HepG2 (cell line): ENCODE results near the gene ALDH16A1. TPM values are rescaled to one million over a fixed set of nuclear protein-coding genes. Genes with fewer than 3 reads are reported as not detected.
A peak's percentile ranks its signal among the peaks of the same experiment; 100 is the strongest.

ENCODE experiments used
- ATAC-seq: fragments of 200-7000 bp; cut with Tn5 transposase; 3 replicates; pipeline ENCODE4 v1.9.1; 2020; ENCODE audit warnings: mild to moderate bottlenecking, moderate library complexity
- BruUV-seq: library from RNA; stranded (reverse); fragments of 400-500 nt; replicated peaks from 2 replicates; lab custom pipeline; 2021; lab: Mats Ljungman, UMichigan
- CTCF ChIA-PET: fragments of 300-600 bp; formaldehyde crosslinking; extraction: SDS; loops from one replicate; lab custom pipeline; 2021; ENCODE audit warnings: low total read pairs, inconsistent platforms, low intra/inter-chr PET ratio; lab: Yijun Ruan, JAX
- POLR2A ChIA-PET: fragments of 350-600 bp; sonication (Branson Sonifier 250); formaldehyde crosslinking; loops from one replicate; lab custom pipeline; 2020; ENCODE audit warnings: antibody characterized with exemption, inconsistent platforms; lab: Yijun Ruan, JAX
- DNase-seq: peaks from one replicate; pipeline ENCODE4 v3.0.0-alpha.2; 2015; ENCODE audit warnings: low spot score
- FAIRE-seq: peaks from 3 replicates; lab custom pipeline; 2011; peaks lifted over from hg19 to GRCh38; lab: Jason Lieb, UNC
- H2AFZ ChIP-seq: one replicate; pipeline ENCODE4 v1.6.1; 2011; ENCODE audit warnings: low read length, inconsistent platforms
- H3K27ac ChIP-seq: fragments of 300-600 bp; 3 replicates; pipeline ENCODE4 v1.8.0; 2011; ENCODE audit warnings: mixed run types, mild to moderate bottlenecking, mixed read lengths, low read length, inconsistent platforms; ENCODE audit not compliant: insufficient read depth; ENCODE audit errors: extremely low read length
- H3K27me3 ChIP-seq, 2 experiments: fragments of 200-600 bp in 1 of 2; 2 replicates in 1 of 2; 3 replicates in 1 of 2; pipeline versions ENCODE4 v1.6.0 to v1.8.0; 2011; ENCODE audit warnings: low read length in 2 of 2, mild to moderate bottlenecking in 2 of 2, moderate library complexity in 2 of 2, inconsistent platforms in 1 of 2; ENCODE audit not compliant: insufficient read depth in 2 of 2, control insufficient read depth in 1 of 2
- H3K36me3 ChIP-seq, 2 experiments: fragments of 200-600 bp in 1 of 2; replicated peaks in 1 of 2; 2 replicates in 1 of 2; 3 replicates in 1 of 2; pipeline versions ENCODE4 v1.5.1 to v1.8.0; 2011; ENCODE audit warnings: low read length in 2 of 2, inconsistent platforms in 1 of 2; ENCODE audit not compliant: insufficient read depth in 2 of 2, control insufficient read depth in 1 of 2
- H3K4me1 ChIP-seq: 2 replicates; pipeline ENCODE4 v1.5.1; 2012; ENCODE audit warnings: low read length, inconsistent platforms; ENCODE audit not compliant: insufficient read depth
- H3K4me2 ChIP-seq: 2 replicates; pipeline ENCODE4 v1.6.0; 2011; ENCODE audit warnings: low read depth, low read length, inconsistent platforms
- H3K4me3 ChIP-seq, 3 experiments: fragments of 200-600 bp in 1 of 3; sonication (generic), shearing (Covaris generic) in 1 of 3; replicated peaks in 1 of 3; 2 replicates each; pipeline ENCODE4 v1.5.1; 2011 to 2016; ENCODE audit warnings: low read length in 3 of 3, inconsistent platforms in 2 of 3, low read depth in 2 of 3, mild to moderate bottlenecking in 2 of 3, control low read depth in 1 of 3, mixed read lengths in 1 of 3; ENCODE audit not compliant: insufficient read depth in 1 of 3
- H3K79me2 ChIP-seq: one replicate; pipeline ENCODE4 v1.6.1; 2011; ENCODE audit warnings: low read length, inconsistent platforms; ENCODE audit not compliant: insufficient read depth
- H3K9ac ChIP-seq: 2 replicates; pipeline ENCODE4 v1.6.0; 2011; ENCODE audit warnings: mild to moderate bottlenecking, low read depth, low read length, inconsistent platforms; ENCODE audit not compliant: insufficient read depth
- H3K9me3 ChIP-seq: 2 replicates; pipeline ENCODE4 v1.5.1; 2012; ENCODE audit warnings: mild to moderate bottlenecking, low read length
- H4K20me1 ChIP-seq: 2 replicates; pipeline ENCODE4 v1.6.0; 2011; ENCODE audit warnings: inconsistent platforms, mild to moderate bottlenecking, low read length, moderate library complexity; ENCODE audit not compliant: insufficient read depth
- ATF7 ChIP-seq, 2 experiments: fragments of 450-650 bp in 1 of 2; sonication (generic) in 1 of 2; formaldehyde crosslinking in 1 of 2; IDR thresholded peaks; 2 replicates each; pipeline versions ENCODE4 v1.4.0 to v1.6.1; 2016 to 2020; ENCODE audit warnings: antibody characterized with exemption in 1 of 2, mild to moderate bottlenecking in 1 of 2, missing genetic modification reagents in 1 of 2
- FOXO1 ChIP-seq: sonication (generic); formaldehyde crosslinking; IDR thresholded peaks from 2 replicates; pipeline ENCODE4 v1.4.0; 2020; ENCODE audit warnings: missing genetic modification reagents
- MTF1 ChIP-seq: sonication (generic); formaldehyde crosslinking; IDR thresholded peaks from 2 replicates; pipeline ENCODE4 v1.5.0; 2020; ENCODE audit warnings: missing genetic modification reagents
- NFIB ChIP-seq: sonication (generic); formaldehyde crosslinking; IDR thresholded peaks from 2 replicates; pipeline ENCODE4 v1.9.0; 2021; ENCODE audit warnings: missing genetic modification reagents, mild to moderate bottlenecking, borderline replicate concordance
- ZNF329 ChIP-seq: sonication (generic); formaldehyde crosslinking; IDR thresholded peaks from 2 replicates; pipeline ENCODE4 v1.9.0; 2021; ENCODE audit warnings: low read depth, mild to moderate bottlenecking, missing genetic modification reagents
- ZNF644 ChIP-seq: IDR thresholded peaks from 2 replicates; pipeline ENCODE4 v1.6.1; 2016; ENCODE audit warnings: low read depth
- WGBS: methylation state at CpG from one replicate; pipeline ENCODE4 v1.1.6; 2017; ENCODE audit warnings: low lambda C conversion rate; 5-methylcytosine and 5-hydroxymethylcytosine counted together
- in situ Hi-C: cut with HindIII; loops from 2 replicates; pipeline ENCODE4 v1.10.0; 2017; ENCODE audit warnings: low pct_unique_long_range_greater_than_20kb; ENCODE audit not compliant: extremely low pct_ligation_motif_present
- intact Hi-C: fragments of 100-400 bp; cut with micrococcal nuclease; formaldehyde crosslinking; loops from one replicate; pipeline ENCODE4 v1.10.0; 2022; ENCODE audit not compliant: unreplicated experiment
- polyA plus RNA-seq, 8 experiments: library from polyadenylated mRNA; depleted of rRNA in 3 of 8; stranded (reverse) in 7 of 8; unstranded in 1 of 8; fragments of >200 nt; fragmentation: Illumina TruSeq in 4 of 8; extraction: Trizol in 4 of 8; gene quantifications; 2 replicates each; pipeline versions ENCODE4 v1.2.1 to v1.2.3, GENCODE V29; 2011 to 2016; ENCODE audit warnings: low read depth in 4 of 8, missing spikeins in 1 of 8, mixed read lengths in 1 of 8; ENCODE audit not compliant: insufficient read depth in 1 of 8
- total RNA-seq, 5 experiments: library from RNA; depleted of rRNA; stranded (reverse); fragments of >200 nt; fragmentation: Illumina TruSeq; extraction: Trizol; gene quantifications; 2 replicates each; pipeline ENCODE4 v1.2.3, GENCODE V29; 2016; ENCODE audit warnings: low read depth in 1 of 5
- TF ChIP-seq, protein P1 (sequence below): IDR thresholded peaks from 2 replicates; pipeline ENCODE4 v1.6.1; 2016; ENCODE audit warnings: low read depth, control low read depth
- TF ChIP-seq, protein P2 (sequence below): sonication (generic); formaldehyde crosslinking; IDR thresholded peaks from 2 replicates; pipeline ENCODE4 v1.5.0; 2020; ENCODE audit warnings: missing genetic modification reagents, mild to moderate bottlenecking, borderline replicate concordance

Gene ALDH16A1
- total and polyA plus RNA-seq, 2 of the 13 experiments (the other 11 are each of a cell fraction or from before 2014, with no cell fraction given) = 8.4 to 34.9 TPM

DNA sequence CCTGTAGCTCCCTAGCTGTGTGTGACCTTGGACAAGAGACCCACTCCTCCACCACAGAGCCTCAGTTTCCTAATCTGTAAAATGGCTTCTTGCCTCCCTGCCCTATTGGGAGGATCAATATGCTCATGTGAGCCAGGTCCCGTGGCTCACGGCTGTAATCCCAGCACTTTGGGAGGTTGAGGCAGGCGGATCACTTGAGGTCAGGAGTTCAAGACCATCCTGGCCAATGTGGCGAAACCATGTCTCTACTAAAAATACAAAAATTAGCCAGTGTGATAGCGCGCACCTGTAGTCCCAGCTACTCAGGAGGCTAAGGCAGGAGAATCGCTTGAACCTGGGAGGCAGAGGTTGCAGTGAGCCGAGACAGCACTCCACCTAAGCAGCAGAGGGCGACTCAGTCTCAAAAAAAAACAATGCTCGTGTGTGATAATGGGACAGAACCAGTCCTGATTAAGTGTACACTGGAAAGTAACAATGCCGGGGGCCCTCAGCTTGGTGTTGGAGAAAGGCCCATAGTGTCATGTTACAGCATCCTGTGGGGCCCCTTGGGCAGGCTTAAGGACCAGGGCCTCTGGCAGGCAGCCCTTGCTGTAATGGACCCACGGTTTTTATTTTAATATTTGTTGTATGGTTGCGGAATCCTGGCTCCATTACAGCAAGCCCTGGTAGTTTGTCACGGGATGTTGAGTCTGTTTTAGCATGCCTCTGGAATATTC, 50.0 kb downstream of the ALDH16A1 start (continued):
- TF ChIP-seq, protein P1, sequence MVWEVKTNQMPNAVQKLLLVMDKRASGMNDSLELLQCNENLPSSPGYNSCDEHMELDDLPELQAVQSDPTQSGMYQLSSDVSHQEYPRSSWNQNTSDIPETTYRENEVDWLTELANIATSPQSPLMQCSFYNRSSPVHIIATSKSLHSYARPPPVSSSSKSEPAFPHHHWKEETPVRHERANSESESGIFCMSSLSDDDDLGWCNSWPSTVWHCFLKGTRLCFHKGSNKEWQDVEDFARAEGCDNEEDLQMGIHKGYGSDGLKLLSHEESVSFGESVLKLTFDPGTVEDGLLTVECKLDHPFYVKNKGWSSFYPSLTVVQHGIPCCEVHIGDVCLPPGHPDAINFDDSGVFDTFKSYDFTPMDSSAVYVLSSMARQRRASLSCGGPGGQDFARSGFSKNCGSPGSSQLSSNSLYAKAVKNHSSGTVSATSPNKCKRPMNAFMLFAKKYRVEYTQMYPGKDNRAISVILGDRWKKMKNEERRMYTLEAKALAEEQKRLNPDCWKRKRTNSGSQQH (CRISPR knock-in tag) = no peak
- TF ChIP-seq, protein P2, sequence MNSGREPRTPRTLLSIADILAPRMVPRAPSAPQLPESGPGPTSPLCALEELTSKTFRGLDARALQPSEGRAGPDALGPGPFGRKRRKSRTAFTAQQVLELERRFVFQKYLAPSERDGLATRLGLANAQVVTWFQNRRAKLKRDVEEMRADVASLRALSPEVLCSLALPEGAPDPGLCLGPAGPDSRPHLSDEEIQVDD (CRISPR knock-in tag) = no peak
- TF ChIP-seq FOXO1 (CRISPR knock-in tag) = no peak

DNA sequence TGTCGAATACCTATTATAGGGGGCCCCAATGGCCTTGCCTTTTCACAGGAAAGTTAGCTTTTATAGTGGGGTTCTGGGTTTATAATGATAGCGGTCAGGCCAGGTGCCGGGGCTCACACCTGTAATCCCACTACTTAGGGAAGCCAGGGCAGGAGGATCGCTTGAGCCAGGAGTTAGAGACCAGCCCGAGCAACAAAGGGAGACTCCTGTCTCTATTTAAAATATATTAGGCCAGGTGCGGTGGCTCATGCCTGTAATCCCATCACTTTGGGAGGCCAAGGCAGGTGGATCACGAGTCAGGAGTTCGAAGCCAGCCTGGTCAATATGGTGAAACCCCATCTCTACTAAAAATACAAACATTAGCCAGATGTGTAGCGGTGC, 50.5 kb downstream of the ALDH16A1 start:
- Histone ChIP-seq H3K4me2 (peak overlapping the region; percentile 68), H3K9ac (no peak overlapping the region), H4K20me1 (peaks cover 13% of the 10 kb centered on the region; the same call in 1 of the 2 replicates), H3K4me3 (0 out of 6 replicates have a peak overlapping the region, but pooled peaks of 1 of the 3 experiments have one; percentile 46), H3K27me3 (no peaks in the 10 kb centered on the region), H3K9me3 (no peaks in the 10 kb centered on the region), H3K4me1 (peaks cover 54% of the 10 kb centered on the region), H2AFZ (no peak overlapping the region), H3K27ac (no peak overlapping the region), H3K36me3 (peaks cover 5 to 11% of the 10 kb centered on the region in 2 experiments; a peak in 4 of 5 replicates), H3K79me2 (no peaks in the 10 kb centered on the region)
- in situ Hi-C loops = no loop called here
- intact Hi-C loops = loop anchor here (1.0 kb wide), 1 partner anchor 67 kb away; no protein-coding TSS in a partner anchor
- BruUV-seq = no TSS peak
- POLR2A ChIA-PET = interaction anchor here (1.0 to 1.8 kb wide), 6 partner anchors 8 to 67 kb away, joined by 3 to 7 read pairs (median 4); partner anchors contain the start of genes ALDH16A1 and RPL13A
- CTCF ChIA-PET = interaction anchor here (2.5 kb wide), 1 partner anchor 43 kb away, joined by 28 read pairs; no protein-coding TSS in a partner anchor
- no peak for TF ChIP-seq NFIB
- no peak for TF ChIP-seq ZNF329 (CRISPR knock-in tag)
- no peak for TF ChIP-seq ZNF644 (CRISPR knock-in tag)
- no peak for TF ChIP-seq MTF1 (CRISPR knock-in tag)
- TF ChIP-seq ATF7 (IDR thresholded peaks at IDR 0.05) = no peak
- TF ChIP-seq ATF7 (CRISPR knock-in tag; IDR thresholded peaks at IDR 0.05) = no peak
- ATAC-seq (no peak), DNase-seq (no peak), FAIRE-seq (no peak)
- 33% methylated on average over 8 of the region's 9 CpGs for WGBS
